ENCODE data around the gene PACS2. TPM values are rescaled to one million over a fixed set of nuclear protein-coding genes. Genes with fewer than 3 reads are reported as not detected.

The PACS2 gene
- total and polyA plus RNA-seq, 2 experiments from 2014 or later, result 41.1 to 54.5 TPM

DNA sequence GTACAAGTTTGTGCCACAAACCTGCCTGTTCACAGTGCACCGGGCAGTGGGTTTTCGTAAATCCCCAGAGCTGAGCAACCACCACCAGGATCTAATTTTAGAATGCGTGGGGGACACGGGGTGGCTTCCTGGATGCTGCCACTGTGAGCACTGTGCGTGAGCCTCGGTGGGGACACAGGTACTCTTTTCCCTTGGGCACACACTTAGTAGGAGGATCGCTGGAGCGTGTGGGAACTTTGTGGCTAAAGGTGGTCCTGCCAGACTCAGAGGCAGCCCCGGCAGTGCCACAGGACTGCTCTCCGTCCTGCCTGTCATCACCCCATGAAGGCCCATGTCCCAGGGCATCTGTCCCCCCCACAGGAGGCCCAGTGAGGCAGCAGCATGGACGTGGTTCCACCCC is 45.1 kb upstream of the PACS2 start:
- H3K27ac ChIP-seq, result no peak overlapping the region
- no peaks in the 10 kb centered on the region for H3K27me3 ChIP-seq
- H3K4me3 ChIP-seq, result no peak overlapping the region
- WGBS (ENCODE audit: low lambda C conversion rate, missing lambda C conversion rate), result 94% methylated on average over 11 of the region's 11 CpGs
- H3K79me2 ChIP-seq, result peaks cover 18% of the 10 kb centered on the region
- H3K4me2 ChIP-seq, result no peak overlapping the region
- H3K9me2 ChIP-seq (replicated peaks; ENCODE audit: insufficient read depth), result no peaks in the 10 kb centered on the region
- TF ChIP-seq, protein P1, sequence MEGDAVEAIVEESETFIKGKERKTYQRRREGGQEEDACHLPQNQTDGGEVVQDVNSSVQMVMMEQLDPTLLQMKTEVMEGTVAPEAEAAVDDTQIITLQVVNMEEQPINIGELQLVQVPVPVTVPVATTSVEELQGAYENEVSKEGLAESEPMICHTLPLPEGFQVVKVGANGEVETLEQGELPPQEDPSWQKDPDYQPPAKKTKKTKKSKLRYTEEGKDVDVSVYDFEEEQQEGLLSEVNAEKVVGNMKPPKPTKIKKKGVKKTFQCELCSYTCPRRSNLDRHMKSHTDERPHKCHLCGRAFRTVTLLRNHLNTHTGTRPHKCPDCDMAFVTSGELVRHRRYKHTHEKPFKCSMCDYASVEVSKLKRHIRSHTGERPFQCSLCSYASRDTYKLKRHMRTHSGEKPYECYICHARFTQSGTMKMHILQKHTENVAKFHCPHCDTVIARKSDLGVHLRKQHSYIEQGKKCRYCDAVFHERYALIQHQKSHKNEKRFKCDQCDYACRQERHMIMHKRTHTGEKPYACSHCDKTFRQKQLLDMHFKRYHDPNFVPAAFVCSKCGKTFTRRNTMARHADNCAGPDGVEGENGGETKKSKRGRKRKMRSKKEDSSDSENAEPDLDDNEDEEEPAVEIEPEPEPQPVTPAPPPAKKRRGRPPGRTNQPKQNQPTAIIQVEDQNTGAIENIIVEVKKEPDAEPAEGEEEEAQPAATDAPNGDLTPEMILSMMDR (IDR thresholded peaks at IDR 0.05; ENCODE audit: poor library complexity), result no peak
- TF ChIP-seq EZH2 (IDR thresholded peaks at IDR 0.05; ENCODE audit: borderline replicate concordance) (no peak), EZH2phosphoT487 (IDR thresholded peaks at IDR 0.05; ENCODE audit: low read depth, severe bottlenecking, unreplicated experiment) (no peak)
- H3K9me3 ChIP-seq (ENCODE audit: low read depth), result no peaks in the 10 kb centered on the region
- no peak overlapping the region for H2AFZ ChIP-seq
- no peaks in the 10 kb centered on the region for H4K20me1 ChIP-seq (ENCODE audit: insufficient read depth, poor library complexity, severe bottlenecking)
- no peak for DNase-seq (ENCODE audit: low spot score)
- no peaks in the 10 kb centered on the region for H3K36me3 ChIP-seq (replicated peaks; ENCODE audit: insufficient read depth, low read depth)
- no peaks in the 10 kb centered on the region for H3K4me1 ChIP-seq (ENCODE audit: insufficient read depth)

DNA sequence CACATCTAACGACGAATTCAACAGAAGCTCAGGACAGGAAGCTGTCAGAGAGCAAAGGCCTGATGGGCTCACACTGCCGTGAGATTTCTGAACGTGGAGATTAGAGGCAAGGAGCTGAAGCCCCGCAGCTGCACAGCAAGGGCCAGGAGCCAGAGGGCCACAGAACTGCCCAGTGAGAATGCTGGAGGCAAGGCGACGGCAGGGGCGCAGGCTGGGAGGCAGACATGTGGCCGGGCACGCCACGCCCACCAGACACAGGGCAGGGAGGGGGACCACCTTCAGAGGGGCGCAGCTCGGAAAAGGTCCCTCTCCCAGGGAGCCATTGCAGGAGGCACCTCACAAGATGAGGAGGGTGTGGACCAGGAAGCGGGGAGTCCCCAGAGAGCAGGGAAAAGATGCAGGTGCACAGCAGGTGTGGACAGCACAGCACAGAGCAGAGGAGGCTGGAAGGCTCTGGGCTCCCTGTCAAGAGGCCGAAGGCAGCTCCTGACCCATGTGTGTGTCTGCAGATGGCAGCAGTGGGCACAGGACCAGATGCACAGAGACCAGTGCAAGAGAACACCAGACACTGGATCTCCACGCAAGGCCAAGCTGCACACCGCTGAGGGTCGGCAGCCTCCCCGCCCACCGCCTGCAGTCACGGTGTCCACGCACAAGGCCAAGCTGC is 43.2 kb upstream of the PACS2 start:
- H3K4me1 ChIP-seq (ENCODE audit: insufficient read depth), result peaks cover 6% of the 10 kb centered on the region
- DNase-seq (ENCODE audit: low spot score), result no peak
- no peaks in the 10 kb centered on the region for H4K20me1 ChIP-seq (ENCODE audit: insufficient read depth, poor library complexity, severe bottlenecking)
- H3K9me3 ChIP-seq (ENCODE audit: low read depth), result no peaks in the 10 kb centered on the region
- TF ChIP-seq EZH2phosphoT487 (IDR thresholded peaks at IDR 0.05; ENCODE audit: low read depth, severe bottlenecking, unreplicated experiment) (no peak), EZH2 (IDR thresholded peaks at IDR 0.05; ENCODE audit: borderline replicate concordance) (no peak)
- TF ChIP-seq, protein P1 (IDR thresholded peaks at IDR 0.05; ENCODE audit: poor library complexity), result no peak
- H3K27ac ChIP-seq, result no peak overlapping the region
- H3K27me3 ChIP-seq, result no peaks in the 10 kb centered on the region
- H3K9me2 ChIP-seq (replicated peaks; ENCODE audit: insufficient read depth), result no peaks in the 10 kb centered on the region
- 87% methylated on average over 15 of the region's 22 CpGs for WGBS (ENCODE audit: low lambda C conversion rate, missing lambda C conversion rate)
- H3K36me3 ChIP-seq (replicated peaks; ENCODE audit: insufficient read depth, low read depth), result no peaks in the 10 kb centered on the region
- no peak overlapping the region for H2AFZ ChIP-seq
- H3K4me3 ChIP-seq, result no peak overlapping the region
- H3K4me2 ChIP-seq, result no peak overlapping the region
- peaks cover 27% of the 10 kb centered on the region for H3K79me2 ChIP-seq

GRCh38 chr14:105272623-105273022 is 41.9 kb upstream of the PACS2 start:
- H3K4me1 ChIP-seq (ENCODE audit: insufficient read depth), result peaks cover 6% of the 10 kb centered on the region
- no peak for TF ChIP-seq EZH2 (IDR thresholded peaks at IDR 0.05; ENCODE audit: borderline replicate concordance)
- TF ChIP-seq EZH2phosphoT487 (IDR thresholded peaks at IDR 0.05; ENCODE audit: low read depth, severe bottlenecking, unreplicated experiment), result no peak
- TF ChIP-seq, protein P1 (IDR thresholded peaks at IDR 0.05; ENCODE audit: poor library complexity), result no peak
- no peaks in the 10 kb centered on the region for H3K9me2 ChIP-seq (replicated peaks; ENCODE audit: insufficient read depth)
- H3K4me3 ChIP-seq, result no peak overlapping the region
- DNase-seq (ENCODE audit: low spot score), result no peak
- H3K36me3 ChIP-seq (replicated peaks; ENCODE audit: insufficient read depth, low read depth), result no peaks in the 10 kb centered on the region
- H3K9me3 ChIP-seq (ENCODE audit: low read depth), result no peaks in the 10 kb centered on the region
- H4K20me1 ChIP-seq (ENCODE audit: insufficient read depth, poor library complexity, severe bottlenecking), result no peaks in the 10 kb centered on the region
- H2AFZ ChIP-seq, result no peak overlapping the region
- 89% methylated on average over 15 of the region's 15 CpGs for WGBS (ENCODE audit: low lambda C conversion rate, missing lambda C conversion rate)
- H3K27ac ChIP-seq, result no peak overlapping the region
- H3K27me3 ChIP-seq, result no peaks in the 10 kb centered on the region
- H3K4me2 ChIP-seq, result no peak overlapping the region
- H3K79me2 ChIP-seq, result peaks cover 29% of the 10 kb centered on the region
